SK-N-SH (cell line): ENCODE data around the gene GATAD2B. TPM values are rescaled to one million over a fixed set of nuclear protein-coding genes. Genes with fewer than 3 reads are reported as not detected.

ENCODE experiments used
- CTCF ChIA-PET: fragments of 300-600, 350-600 bp; formaldehyde crosslinking; extraction: SDS; loops from one replicate; lab custom pipeline; 2021; lab: Yijun Ruan, JAX
- POLR2A ChIA-PET: fragments of 350-600 bp; sonication (Branson Sonifier 250); formaldehyde crosslinking; extraction: SDS; loops from one replicate; lab custom pipeline; 2020; ENCODE audit warnings: antibody characterized with exemption, inconsistent platforms; lab: Yijun Ruan, JAX
- DNase-seq: peaks from one replicate; pipeline ENCODE4 v3.0.0; 2012
- H2AFZ ChIP-seq: fragments of 200-600 bp; sonication (generic); 2 replicates; pipeline ENCODE4 v1.8.1; 2016; ENCODE audit warnings: antibody characterized with exemption, mild to moderate bottlenecking, low read depth
- H3F3A ChIP-seq: fragments of 200-600 bp; sonication (generic); replicated peaks from 2 replicates; pipeline ENCODE3; 2016; ENCODE audit warnings: antibody characterized with exemption, mild to moderate bottlenecking; ENCODE audit not compliant: insufficient read depth
- H3K27ac ChIP-seq, 2 experiments: fragments of 200-500 bp in 1 of 2; fragments of 200-600 bp in 1 of 2; sonication (Bioruptor generic) in 1 of 2; sonication (generic), shearing (Covaris generic) in 1 of 2; 2 replicates each; pipeline versions ENCODE4 v1.5.1 to v1.6.1; 2014 to 2016; ENCODE audit warnings: low read depth in 2 of 2, inconsistent platforms in 1 of 2, low read length in 1 of 2, mild to moderate bottlenecking in 1 of 2, mixed read lengths in 1 of 2
- H3K27me3 ChIP-seq: fragments of 200-600 bp; sonication (generic), shearing (Covaris generic); 2 replicates; pipeline ENCODE4 v1.6.1; 2016; ENCODE audit warnings: mixed run types; ENCODE audit not compliant: insufficient read depth
- H3K36me3 ChIP-seq, 2 experiments: fragments of 200-500 bp in 1 of 2; fragments of 200-600 bp in 1 of 2; sonication (Bioruptor generic) in 1 of 2; sonication (generic) in 1 of 2; replicated peaks in 1 of 2; 2 replicates each; pipeline versions ENCODE3 to v1.5.1; 2014 to 2016; ENCODE audit warnings: low read length in 1 of 2, mild to moderate bottlenecking in 1 of 2; ENCODE audit not compliant: insufficient read depth in 2 of 2, control insufficient read depth in 1 of 2
- H3K4me1 ChIP-seq, 2 experiments: fragments of 200-500 bp in 1 of 2; fragments of 200-600 bp in 1 of 2; sonication (Bioruptor generic) in 1 of 2; sonication (generic), shearing (Covaris generic) in 1 of 2; 2 replicates each; pipeline versions ENCODE4 v1.5.1 to v1.6.1; 2014 to 2016; ENCODE audit warnings: low read depth in 1 of 2, low read length in 1 of 2, mixed run types in 1 of 2; ENCODE audit not compliant: insufficient read depth in 2 of 2, control insufficient read depth in 1 of 2
- H3K4me2 ChIP-seq: fragments of 200-600 bp; sonication (generic), shearing (Covaris generic); 2 replicates; pipeline ENCODE4 v1.6.1; 2017; ENCODE audit warnings: mixed run types
- H3K4me3 ChIP-seq, 2 experiments: fragments of 200-500 bp in 1 of 2; fragments of 200-600 bp in 1 of 2; sonication (Bioruptor generic) in 1 of 2; sonication (generic), shearing (Covaris generic) in 1 of 2; 2 replicates each; pipeline versions ENCODE4 v1.5.1 to v1.8.1; 2014 to 2016; ENCODE audit warnings: low read depth in 2 of 2, inconsistent platforms in 1 of 2, low read length in 1 of 2, mild to moderate bottlenecking in 1 of 2, mixed read lengths in 1 of 2, moderate library complexity in 1 of 2
- H3K79me2 ChIP-seq: fragments of 200-600 bp; sonication (generic); 2 replicates; pipeline ENCODE4 v1.8.1; 2017; ENCODE audit warnings: mild to moderate bottlenecking; ENCODE audit not compliant: insufficient read depth
- H3K9ac ChIP-seq: fragments of 200-600 bp; sonication (generic); 2 replicates; pipeline ENCODE4 v1.6.1; 2017; ENCODE audit warnings: mixed run types
- H3K9me2 ChIP-seq: fragments of 200-600 bp; sonication (generic); 2 replicates; pipeline ENCODE4 v1.6.1; 2017; ENCODE audit warnings: mixed run types
- H3K9me3 ChIP-seq: fragments of 200-600 bp; sonication (generic); 2 replicates; pipeline ENCODE4 v1.6.1; 2017; ENCODE audit warnings: mixed run types, mild to moderate bottlenecking, moderate library complexity
- H4K20me1 ChIP-seq: fragments of 200-600 bp; sonication (generic); 2 replicates; pipeline ENCODE4 v1.6.1; 2017; ENCODE audit warnings: mild to moderate bottlenecking, mixed run types; ENCODE audit not compliant: insufficient read depth
- FOXJ3 ChIP-seq: sonication (generic); formaldehyde crosslinking; IDR thresholded peaks from 2 replicates; pipeline ENCODE4 v1.5.1; 2020; ENCODE audit warnings: mild to moderate bottlenecking, missing genetic modification reagents
- GATA2 ChIP-seq: sonication (generic); formaldehyde crosslinking; IDR thresholded peaks from 2 replicates; pipeline ENCODE4 v1.5.0; 2020; ENCODE audit warnings: mild to moderate bottlenecking, missing genetic modification reagents
- JUND ChIP-seq: IDR thresholded peaks from 2 replicates; pipeline ENCODE4 v1.4.0; 2012
- RAD21 ChIP-seq: IDR thresholded peaks from 2 replicates; pipeline ENCODE4 v1.6.1; 2012; ENCODE audit warnings: mild to moderate bottlenecking, low read length
- RCOR1 ChIP-seq: fragments of 150-350 bp; IDR thresholded peaks from 2 replicates; pipeline ENCODE4 v1.6.1; 2017; ENCODE audit warnings: antibody characterized with exemption, low read length
- WGBS: methylation state at CpG from one replicate; pipeline ENCODE4 v1.1.6; 2017; ENCODE audit warnings: low lambda C conversion rate; 5-methylcytosine and 5-hydroxymethylcytosine counted together
- polyA plus RNA-seq, 3 experiments: library from polyadenylated mRNA; depleted of rRNA; stranded (reverse); fragments of >200 nt; gene quantifications; 2 replicates each; pipeline ENCODE4 v1.2.3, GENCODE V29; 2012
- TF ChIP-seq, protein P1 (sequence below): fragments of 150-350 bp; IDR thresholded peaks from 2 replicates; pipeline ENCODE4 v1.6.1; 2016; ENCODE audit warnings: mild to moderate bottlenecking, low read depth, low read length
- TF ChIP-seq, protein P2 (sequence below): IDR thresholded peaks from 2 replicates; pipeline ENCODE4 v1.4.0; 2012; ENCODE audit warnings: low read depth, borderline replicate concordance
- TF ChIP-seq, protein P3 (sequence below): IDR thresholded peaks from 2 replicates; pipeline ENCODE4 v1.4.0; 2012; ENCODE audit warnings: low read depth

GATAD2B gene
- polyA plus RNA-seq, 1 of the 3 experiments (the other 2 are of a cell fraction): 2.8 TPM

DNA sequence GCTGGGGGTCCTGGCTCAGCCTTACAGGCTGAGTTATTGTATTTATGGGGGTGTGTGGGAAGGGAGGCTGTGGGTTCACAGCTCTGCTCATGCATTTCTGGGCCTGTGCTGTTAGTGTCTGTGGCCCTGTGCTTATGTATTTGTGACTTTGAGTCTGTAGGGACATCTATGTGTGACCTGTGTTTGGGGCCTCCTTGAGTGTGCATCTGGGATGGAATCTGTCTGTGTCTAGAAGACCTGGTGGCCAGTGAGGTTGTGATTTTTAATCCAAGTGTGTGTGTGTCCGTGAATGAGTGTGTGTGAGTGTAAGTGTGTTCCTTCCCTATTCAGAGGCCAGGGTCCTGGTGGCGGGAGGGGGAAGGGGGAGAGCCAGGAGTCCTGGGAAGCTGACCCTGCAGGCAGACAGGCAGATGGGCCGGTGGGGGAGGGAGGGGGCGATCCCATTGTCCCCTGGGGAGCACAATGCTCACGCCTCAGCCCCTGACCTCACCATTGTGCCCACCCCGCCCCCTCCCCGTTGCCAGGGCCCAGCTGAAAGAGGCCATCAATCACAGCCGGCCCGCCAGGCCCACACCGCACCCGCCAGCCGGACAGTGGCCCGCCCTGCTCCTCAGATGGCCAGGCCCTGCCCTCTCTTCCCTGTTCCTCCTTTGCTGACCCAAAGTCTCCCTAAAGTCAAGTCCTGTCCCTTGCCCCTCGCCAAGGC, 128.0 kb downstream of the GATAD2B start:
- WGBS: 71% methylated on average over 6 of the region's 14 CpGs
- Histone ChIP-seq H3K79me2 (no peaks in the 10 kb centered on the region), H3K27me3 (no peaks in the 10 kb centered on the region), H3F3A (no peaks in the 10 kb centered on the region), H3K9me3 (no peaks in the 10 kb centered on the region), H3K27ac (no peak overlapping the region), H3K9ac (no peak overlapping the region), H2AFZ (no peak overlapping the region), H3K4me3 (no peak overlapping the region), H3K36me3 (no peaks in the 10 kb centered on the region), H3K4me1 (no peaks in the 10 kb centered on the region; a peak in 1 of 4 replicates), H3K9me2 (no peaks in the 10 kb centered on the region), H4K20me1 (no peaks in the 10 kb centered on the region), H3K4me2 (no peak overlapping the region)
- POLR2A ChIA-PET: interaction anchor here (0.5 kb wide), 1 partner anchor 175 kb away, joined by 4 read pairs; no protein-coding TSS in a partner anchor
- peak; percentile 60 for DNase-seq
- TF ChIP-seq RAD21 (no peak), RCOR1 (no peak), GATA2 (CRISPR knock-in tag) (no peak), FOXJ3 (no peak)
- CTCF ChIA-PET: interaction anchor here (1.1 to 2.5 kb wide), 4 partner anchors 11 to 192 kb away, joined by 3 to 7 read pairs (median 5); partner anchors contain the start of genes DENND4B and RAB13

GRCh38 chr1:153793973-153794615, 128.7 kb downstream of the GATAD2B start:
- Histone ChIP-seq H3K79me2 (no peaks in the 10 kb centered on the region), H3K36me3 (no peaks in the 10 kb centered on the region), H3K9me2 (no peaks in the 10 kb centered on the region), H3K27me3 (no peaks in the 10 kb centered on the region), H2AFZ (no peak overlapping the region), H3K9me3 (no peaks in the 10 kb centered on the region), H4K20me1 (no peaks in the 10 kb centered on the region), H3K4me2 (no peak overlapping the region), H3K27ac (no peak overlapping the region), H3K9ac (no peak overlapping the region), H3K4me3 (no peak overlapping the region), H3F3A (no peaks in the 10 kb centered on the region), H3K4me1 (no peaks in the 10 kb centered on the region; a peak in 1 of 4 replicates)
- no peak for DNase-seq
- TF ChIP-seq, protein P1, sequence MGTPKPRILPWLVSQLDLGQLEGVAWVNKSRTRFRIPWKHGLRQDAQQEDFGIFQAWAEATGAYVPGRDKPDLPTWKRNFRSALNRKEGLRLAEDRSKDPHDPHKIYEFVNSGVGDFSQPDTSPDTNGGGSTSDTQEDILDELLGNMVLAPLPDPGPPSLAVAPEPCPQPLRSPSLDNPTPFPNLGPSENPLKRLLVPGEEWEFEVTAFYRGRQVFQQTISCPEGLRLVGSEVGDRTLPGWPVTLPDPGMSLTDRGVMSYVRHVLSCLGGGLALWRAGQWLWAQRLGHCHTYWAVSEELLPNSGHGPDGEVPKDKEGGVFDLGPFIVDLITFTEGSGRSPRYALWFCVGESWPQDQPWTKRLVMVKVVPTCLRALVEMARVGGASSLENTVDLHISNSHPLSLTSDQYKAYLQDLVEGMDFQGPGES: no peak
- TF ChIP-seq, protein P2, sequence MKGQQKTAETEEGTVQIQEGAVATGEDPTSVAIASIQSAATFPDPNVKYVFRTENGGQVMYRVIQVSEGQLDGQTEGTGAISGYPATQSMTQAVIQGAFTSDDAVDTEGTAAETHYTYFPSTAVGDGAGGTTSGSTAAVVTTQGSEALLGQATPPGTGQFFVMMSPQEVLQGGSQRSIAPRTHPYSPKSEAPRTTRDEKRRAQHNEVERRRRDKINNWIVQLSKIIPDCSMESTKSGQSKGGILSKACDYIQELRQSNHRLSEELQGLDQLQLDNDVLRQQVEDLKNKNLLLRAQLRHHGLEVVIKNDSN: no peak
- TF ChIP-seq JUND: no peak
- TF ChIP-seq, protein P3, sequence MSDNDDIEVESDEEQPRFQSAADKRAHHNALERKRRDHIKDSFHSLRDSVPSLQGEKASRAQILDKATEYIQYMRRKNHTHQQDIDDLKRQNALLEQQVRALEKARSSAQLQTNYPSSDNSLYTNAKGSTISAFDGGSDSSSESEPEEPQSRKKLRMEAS: no peak
- CTCF ChIA-PET: interaction anchor here (1.1 to 5.1 kb wide), 5 partner anchors 10 to 193 kb away, joined by 3 to 22 read pairs (median 6); partner anchors contain the start of genes CREB3L4, DENND4B and RAB13
- WGBS: 87% methylated on average over 5 of the region's 12 CpGs
- POLR2A ChIA-PET: no interaction called here
